ENCODE data around the gene VIT.

The VIT gene

DNA sequence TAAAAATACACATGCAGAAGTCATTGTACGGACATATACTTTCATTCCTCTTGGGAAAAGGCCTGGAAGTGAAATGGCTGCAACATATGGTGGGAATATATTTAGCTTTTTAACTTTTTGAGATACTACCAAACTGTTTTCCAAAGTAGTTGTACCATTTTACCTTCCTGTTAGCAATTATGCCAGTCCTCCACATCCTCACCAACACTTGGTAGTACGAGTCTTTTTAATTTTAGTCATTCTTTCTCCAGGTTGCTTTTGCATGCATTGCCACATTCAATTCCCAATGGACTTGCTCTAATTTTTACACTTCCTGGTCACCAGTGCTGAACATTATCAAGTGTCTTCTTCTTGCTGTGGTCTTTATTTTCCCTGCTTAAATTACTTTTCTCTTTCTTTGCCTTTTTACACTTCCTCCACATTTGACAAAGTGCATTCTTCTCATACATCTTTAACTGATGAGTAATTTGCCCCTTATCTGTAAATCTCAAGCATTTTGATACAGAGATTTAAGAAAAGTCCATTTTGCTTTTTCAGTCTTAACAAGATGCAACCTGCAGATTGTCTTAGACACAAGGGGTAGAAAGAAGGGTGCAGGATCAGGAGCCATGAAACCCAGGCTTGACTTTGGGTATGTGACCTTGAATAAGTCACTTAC is 14.5 kb downstream of the VIT start:
- no peak for DNase-seq

DNA sequence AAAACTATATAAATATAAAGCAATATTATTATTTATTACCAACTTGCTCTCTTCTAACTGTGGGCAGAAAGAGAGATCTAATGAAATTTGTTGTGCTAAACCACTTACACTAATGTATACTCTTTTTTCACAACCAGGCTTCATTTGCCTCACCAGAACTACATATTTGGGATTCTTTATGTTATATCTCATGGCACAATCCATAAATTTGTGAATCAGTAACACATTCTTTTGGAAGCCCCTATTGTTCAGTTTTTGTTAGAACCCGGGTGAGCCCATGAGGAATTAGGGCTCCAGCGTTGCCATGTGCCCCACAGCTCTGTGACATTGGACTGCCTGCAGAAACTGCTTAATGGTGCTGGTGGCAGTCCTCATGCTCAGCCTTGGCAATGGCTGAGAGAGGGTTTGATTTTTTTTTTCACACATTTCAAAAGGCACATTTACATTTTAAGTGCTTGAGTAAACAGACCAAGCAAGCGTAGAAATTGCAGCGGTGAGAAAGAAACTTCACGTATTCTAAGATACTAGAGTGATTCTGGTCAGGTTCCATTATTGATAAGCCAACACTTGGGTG is 15.3 kb downstream of the VIT start:
- no peak for DNase-seq

DNA sequence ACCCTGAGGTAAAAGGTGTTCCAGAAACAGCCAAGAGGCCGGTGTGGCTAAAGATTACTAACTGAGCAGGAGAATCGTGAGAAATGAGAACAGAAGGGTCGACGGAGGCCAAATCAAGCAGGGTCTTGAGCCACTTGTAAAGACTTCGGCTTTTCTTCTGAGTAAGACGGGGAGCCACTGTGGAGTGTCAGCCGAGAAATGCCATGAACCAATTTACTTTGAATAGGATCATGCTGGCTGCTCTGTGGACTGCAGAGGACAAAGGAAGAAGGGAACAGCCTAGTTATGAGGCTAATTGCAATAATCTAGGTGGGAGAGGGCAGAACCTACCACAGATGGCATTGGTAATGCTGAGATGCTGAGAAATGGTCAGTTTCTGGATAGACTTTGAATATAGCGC is 16.8 kb downstream of the VIT start:
- DNase-seq, result no peak

DNA sequence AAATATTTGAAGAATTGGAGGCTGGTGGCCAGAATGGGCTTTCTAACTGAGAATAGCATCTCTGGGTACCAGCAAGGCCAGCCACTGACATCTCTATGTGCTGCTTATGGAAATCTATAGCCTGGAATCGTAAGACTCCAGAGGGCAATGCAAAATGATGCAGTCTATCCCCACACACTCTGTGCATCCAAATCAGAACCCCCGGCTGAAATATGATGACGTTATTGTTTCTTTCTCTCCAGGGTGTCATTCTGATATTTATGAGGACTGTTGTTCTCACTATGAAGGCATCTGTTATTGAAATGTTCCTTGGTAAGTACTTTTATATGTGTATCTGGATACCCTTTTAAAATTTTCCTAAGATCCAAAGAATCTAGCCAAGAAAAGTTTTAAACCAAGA is 19.6 kb downstream of the VIT start:
- no peak for DNase-seq

DNA sequence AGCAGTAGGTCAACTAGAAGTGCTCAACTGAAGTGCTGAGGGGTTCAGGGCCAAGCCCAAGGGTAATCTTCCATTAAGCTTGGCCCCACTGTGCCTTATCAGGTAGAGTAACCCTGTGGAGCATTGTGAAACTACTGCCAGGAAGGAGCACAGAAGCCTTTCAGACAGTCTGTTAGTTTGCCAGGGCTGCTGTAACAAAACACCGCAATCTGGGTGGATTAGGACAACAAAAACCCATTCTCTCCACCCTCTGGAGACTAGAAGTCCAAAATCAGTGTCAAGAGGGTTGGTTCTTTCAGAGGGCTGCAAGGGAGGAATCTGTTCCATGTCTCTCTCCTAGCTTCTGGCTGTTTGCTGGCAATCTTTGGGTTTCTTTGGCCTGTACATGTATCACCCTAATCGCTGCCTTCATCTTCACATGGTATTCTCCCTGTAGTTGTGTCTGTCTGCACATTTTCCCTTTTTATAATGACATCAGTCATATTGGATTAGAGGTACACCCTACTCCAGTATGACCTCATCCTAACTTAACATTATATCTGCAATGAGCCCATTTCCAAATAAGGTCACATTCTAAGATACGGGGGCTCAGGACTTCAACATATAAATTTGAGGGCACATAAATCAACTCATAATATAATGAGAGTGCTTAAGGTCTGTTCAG is 21.2 kb downstream of the VIT start:
- DNase-seq, result no peak

DNA sequence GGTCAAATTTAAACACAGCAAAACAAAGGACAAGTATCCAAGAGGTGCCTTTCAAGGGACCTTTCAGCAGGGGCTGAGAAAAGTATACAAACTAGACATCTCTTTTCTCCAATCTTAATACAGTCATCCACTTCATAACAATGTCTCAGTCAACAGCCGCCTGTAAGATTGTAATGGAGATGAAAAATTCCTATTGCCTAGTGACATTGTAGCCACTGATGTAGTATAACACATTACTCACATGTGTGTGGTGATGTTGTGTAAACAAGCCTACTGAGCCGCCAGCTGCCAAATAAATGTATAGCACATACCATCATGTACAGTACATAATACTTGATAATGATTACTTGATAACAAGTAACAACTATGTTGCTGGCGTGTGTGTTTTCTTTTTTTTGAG is 31.0 kb downstream of the VIT start:
- no peak for DNase-seq

DNA sequence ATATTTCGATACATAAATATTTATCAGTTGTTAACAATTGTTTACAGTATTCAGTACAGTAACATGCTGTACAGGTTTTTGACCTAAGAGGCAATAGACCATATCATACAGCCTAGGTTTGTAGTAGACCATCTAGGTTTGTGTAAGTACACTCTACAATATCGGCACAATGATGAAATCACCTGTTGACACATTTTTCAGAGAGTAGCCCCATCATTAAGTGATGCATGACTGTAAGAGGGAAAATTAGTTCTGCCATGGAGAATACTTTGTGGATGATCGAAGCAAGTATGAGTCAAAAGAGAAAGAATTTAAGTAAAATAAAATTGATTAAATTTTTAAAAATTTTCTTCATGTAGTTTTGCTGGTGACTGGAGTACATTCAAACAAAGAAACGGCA is 32.6 kb downstream of the VIT start:
- no peak for DNase-seq

DNA sequence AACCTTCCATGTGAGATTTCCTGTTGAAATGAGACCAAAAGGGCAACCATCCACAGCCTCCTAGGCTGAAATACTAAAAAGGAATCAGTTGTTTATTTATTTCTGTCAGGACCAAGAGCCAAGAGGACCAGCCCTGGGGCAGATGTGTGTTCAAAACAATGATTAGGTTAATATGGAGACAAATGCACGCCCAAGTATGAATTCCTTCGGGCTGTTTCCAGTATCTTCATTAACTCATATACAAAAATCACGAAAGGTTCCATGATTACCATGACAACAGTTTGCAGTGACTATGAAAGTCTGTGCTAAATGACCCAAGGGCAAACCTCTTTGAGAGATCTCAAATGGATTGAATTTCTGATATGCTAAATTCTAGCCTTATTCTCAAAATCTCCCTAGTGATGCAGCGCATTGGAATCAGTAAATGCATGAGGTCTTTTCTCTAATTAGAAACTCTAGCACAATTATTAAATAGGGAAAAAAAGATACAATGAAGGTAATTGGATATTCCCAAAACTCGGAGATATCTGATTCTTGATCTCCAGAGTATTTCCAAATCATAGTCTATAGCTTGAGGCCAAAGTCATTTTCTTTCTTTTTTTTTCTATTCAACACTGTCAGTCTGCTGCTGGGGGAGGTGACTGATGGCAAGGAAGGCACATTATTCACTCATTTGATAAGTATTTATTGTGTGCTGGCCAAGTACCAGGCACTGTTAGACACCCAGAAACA is 35.6 kb downstream of the VIT start:
- DNase-seq, result no peak

DNA sequence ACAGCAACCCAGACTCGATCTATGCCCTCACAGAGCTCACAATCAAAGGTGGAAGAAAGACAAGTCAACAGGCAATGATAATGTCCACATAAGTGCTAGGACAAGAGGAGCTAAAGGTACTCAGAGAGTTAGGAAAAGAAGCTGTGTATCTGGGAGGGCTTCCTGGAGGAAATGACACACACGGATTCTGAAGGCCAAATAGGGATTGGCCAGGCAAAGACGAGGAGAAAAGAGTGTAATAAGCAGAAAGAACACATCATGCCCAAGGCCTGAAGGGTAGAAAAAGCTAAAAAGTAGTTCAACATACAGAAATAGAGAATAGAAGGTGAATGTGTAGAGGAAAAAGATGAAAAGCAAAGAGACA is 36.1 kb downstream of the VIT start:
- DNase-seq, result no peak

DNA sequence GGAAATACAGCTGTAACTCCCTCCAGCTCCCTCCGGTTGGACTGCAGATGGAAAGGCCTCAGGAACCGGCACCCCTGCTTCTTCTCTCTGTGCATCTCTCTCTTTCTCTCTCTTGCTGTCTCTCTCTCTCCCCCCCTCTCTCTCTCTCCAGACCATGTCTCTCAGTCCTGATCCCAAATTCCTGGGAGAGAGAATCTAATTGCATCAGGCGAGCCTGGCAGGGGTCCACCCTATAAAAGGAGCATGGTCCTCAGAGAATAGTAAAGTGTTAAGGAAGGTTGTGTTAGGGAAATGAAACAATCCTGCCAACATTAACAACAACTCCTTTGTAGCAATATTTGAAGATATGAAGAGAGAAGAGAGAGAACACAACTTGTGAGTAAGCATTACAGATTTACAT is 36.7 kb downstream of the VIT start:
- no peak for DNase-seq

DNA sequence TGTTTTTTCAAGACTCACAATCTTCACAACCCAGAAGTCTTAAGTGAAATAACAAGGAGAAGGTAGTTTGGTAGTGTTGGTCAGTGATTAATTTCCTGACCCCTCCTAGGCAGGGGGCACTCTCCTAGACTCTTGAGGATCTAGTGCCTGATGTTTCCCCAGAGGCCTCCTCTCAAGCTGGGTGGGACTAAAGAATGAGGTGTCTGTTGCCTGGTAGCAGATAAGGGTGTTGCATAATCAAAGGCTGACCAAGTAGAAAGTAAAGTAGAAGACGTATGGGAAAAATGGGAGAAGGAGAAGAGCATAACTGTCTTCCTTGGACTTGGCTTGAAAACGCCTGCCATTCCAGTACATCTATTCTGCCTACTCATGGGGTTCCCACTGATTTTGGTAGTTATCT is 37.8 kb downstream of the VIT start:
- DNase-seq, result no peak

DNA sequence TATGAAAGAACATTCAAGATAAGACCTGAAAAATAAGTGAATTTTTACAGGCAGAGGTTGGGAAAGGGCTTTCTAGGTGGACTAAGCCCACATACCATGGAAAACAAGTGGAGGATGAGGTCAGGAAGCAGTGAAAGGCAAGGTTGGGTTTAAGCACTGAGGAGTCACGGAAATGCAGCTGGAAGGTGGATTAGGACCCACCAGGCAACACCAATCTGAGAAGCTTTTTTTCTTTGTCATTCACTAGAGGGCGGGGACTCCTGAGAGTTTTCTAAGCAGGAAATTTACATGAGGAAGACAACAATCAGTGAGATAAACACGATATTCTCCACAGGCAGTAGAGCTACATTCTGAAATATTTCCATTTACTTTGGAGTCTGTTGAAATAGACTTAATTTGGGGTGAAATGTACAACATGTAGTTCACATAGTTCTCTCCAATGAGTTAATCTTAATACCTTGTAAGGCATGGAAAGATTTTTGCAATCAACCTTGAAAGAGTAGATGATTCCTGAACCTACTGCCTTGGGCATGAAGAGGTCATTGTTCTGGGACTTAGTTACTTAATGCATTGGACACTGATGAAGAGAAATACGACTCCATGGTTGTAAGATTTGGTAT is 40.7 kb downstream of the VIT start:
- no peak for DNase-seq

DNA sequence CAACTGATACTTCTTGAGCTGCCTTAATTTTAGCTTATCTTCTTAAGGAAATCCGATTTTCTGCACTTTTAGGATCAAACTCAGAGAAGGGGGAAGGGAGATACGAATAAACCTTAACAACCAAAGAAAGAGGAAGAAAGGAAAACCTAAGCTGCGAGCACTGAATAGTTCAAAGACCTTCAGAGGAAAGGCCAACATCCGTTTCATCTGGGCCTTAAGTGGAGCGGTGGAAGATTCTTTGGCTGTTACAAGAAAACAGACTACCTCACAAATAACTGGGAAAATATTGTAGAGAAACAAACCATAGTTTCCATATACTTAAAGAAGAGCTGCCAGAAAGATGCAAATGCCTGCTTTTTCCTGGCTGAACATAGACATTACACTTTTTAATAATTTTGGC is 43.6 kb downstream of the VIT start:
- DNase-seq, result no peak

DNA sequence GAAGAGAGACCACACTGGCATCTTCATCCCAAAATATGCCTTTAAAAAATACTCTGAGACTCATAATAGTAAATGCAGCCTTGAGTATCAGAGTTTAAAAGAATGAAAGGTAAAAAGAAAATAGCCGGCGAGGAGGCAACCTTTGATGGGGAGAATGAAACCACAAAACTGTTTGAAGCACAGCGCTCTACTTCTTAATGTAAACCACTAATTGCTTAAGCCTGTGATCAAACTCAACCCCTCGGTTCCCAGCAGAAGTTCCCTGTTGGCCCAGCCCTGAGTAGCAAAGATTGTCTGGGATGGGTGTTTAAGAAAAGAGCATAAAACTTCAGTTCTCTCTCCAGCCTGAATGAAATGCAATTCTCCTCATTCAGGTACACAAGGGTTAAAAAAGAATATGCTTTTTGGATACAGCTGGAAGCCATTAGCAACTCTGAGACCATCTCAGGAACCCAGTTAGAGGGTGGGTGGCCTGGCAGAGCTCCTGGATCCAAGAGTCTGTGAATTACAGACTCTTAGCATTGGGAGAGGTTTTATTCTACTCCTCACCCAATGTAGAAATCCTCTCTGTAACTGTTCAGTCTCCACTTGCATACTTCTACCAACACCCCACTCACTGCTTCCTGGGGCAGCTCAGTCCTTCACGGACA is 44.8 kb downstream of the VIT start:
- DNase-seq, result no peak

DNA sequence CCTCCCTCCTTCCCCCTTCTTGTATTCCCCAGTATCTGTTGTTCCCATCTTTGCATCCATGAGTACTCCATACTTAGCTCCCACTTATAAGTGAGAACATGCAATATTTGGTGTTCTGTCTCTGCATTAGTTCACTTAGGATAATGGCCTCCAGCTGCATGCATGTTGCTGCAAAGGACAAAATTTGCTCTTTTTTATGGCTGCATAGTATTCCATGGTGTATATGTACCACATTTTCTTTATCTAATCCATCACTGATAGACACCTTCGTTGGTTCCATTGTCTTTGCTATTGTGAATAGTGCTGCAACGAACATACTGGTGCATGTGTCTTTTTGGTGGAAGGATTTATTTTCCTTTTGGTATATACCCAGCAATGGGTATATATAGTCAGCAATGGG is 47.4 kb downstream of the VIT start:
- no peak for DNase-seq

DNA sequence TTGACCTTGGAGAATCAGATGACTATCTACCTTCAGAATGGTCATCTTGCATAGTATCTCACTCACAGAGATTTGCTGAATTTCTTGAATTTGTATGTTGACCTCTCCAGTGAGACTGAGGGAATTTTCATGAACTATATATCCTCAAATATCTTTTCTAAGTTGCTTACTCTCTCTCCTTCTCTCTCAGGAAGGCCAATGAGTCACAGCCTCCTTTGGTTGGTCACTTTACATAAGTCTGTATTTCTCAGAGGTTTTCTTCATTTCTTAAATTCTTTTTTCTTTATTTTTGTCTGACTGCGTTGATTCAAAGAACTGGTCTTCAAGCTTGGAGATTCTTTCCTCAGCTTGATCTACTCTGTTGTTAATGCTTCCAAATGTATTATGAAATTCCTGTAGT is 51.7 kb downstream of the VIT start:
- DNase-seq, result no peak

DNA sequence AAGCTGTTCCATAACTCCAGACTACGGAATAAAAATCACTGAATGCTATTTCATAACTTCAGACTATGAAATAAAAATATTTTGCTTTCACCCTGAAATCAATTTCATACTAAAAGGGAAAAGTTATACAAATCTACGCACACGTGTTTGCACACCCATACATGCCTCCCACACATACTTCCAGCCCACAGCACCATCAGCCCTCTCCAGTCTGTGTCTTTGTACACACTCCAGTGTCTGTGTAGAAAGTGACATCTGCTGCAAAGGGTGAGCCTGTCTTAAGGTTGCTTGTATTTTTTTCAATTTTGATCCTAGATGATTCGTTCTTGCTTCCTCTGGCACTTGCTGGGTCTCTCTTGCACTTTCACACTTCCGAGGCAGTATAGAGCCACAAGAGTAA is 53.6 kb downstream of the VIT start:
- no peak for DNase-seq

DNA sequence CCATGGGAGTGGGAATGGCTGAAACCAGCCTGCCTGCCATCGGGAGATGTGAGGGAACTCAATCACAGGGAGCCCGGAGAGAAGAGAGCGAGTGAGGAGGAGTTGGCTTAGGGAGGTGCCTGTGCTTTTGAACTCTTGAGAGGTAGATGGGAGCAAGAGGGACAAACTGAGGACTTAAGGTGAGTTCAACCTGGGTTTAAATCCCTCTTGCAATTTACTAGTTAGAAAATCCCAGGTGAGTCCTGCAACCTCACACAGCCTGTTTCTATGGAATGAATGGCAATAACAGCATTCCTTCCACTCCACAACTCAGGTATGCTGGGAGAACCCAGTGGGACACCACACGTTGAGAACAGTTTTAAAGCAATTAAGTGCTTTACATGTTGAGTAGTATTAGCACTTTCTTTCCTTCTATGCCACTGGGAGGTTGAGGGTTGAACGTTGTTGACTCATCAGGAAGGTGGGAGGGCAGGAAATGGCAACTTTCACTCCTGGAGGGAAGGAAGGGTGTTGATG is 57.3 kb downstream of the VIT start:
- no peak for DNase-seq

DNA sequence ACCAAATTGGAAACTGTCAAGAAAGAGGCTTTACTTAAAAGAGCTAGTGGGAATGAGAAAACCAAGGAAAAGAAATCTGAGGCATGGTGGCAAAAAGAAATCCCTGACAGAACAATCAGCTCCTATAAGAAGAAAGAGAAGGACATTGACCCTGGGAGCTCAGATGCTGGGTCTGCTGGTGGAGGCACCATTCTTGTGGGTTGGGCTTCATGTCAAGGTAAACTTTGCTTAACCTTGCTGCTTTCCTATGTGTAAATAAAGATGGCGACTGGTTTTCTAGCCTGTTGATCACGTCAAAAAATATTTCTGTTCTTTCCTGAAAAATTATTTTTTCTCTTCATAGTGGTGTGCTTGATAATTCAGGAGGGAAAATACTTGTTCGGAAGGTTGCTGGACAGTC is 58.1 kb downstream of the VIT start:
- DNase-seq, result no peak

DNA sequence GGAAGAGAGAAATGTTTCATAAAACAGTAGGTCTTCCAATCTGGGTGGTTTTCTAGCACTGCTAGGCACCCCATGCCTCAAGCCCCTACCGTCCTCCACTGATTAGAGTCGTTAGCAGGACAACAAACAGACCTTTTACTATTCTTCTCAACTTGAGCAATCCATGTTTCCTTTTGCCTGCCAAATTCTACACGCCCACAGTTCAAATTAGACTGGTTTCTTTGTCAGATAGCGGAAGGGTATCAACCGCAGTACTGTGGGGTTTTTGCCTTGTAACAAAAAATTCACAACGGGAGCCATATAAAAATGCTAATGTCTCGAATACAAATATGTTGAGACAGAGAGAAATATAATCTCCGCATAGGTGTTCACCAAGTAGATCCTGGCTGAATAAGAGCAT is 59.9 kb downstream of the VIT start:
- no peak for DNase-seq

DNA sequence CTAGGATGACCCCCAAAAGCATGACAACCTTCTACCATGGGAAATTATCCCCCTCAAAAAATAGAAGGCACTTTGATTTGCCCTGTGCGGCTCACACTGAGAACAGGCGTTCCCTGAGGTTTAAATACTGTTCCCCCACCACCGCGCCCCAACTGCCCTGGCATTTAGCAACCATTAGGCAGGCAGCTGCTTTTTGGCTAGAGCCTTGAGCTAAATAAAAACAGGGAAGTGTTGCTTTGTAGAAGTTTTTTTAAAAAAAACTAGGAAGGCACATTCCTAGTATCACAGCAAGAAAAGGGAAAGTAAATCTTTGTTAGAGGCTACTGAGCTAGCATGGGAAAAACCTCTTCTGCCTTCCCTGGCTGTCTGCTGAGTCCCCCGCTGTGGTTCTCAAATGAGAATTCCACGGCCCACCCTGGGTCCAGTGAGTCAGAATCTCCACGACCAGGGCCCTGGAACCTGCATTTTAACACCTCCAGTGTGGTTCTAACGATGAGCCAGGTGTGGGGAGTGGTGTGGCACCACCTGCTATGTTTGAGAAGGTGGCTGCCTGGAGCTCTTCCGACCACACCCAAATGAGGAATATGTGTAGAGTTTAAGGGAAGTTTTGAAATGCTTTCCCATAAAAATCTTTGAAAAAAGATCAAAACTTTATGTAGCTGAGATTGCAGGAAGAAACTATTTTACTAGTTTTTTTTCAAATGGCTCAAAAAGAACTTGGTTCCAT is 66.4 kb downstream of the VIT start:
- DNase-seq, result no peak

DNA sequence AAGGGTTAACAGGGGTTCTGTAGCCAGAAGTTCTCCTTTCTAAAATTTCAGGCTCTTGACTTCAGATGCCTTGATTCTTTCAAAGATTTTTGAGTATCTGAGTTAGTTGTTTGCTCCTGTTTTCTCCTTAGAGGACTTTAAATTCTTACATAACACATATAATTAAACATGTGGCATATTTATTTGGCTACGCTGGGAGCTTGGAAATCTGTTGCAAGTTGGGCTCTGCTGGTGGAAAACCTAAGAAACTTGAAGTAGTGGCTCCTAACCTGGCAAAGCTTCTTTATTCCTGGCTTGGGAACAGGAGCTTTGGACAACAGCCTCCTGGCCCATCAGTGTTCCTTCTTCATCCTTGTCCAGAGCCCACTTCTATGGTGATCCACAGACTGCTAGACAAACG is 72.6 kb downstream of the VIT start:
- no peak for DNase-seq
